OCI-LY7 (cell line): ENCODE data around the gene FNTB. TPM values are rescaled to one million over a fixed set of nuclear protein-coding genes. Genes with fewer than 3 reads are reported as not detected.

Experiments used
- BruUV-seq: library from RNA; stranded (reverse); fragments of 400-500 nt; replicated peaks from 2 replicates; lab custom pipeline; 2021; lab: Mats Ljungman, UMichigan
- CTCF ChIA-PET: fragments of 300-600 bp; sonication (Branson Sonifier 250); formaldehyde crosslinking; loops from one replicate; lab custom pipeline; 2022; ENCODE audit warnings: antibody characterized with exemption; ENCODE audit not compliant: unreplicated experiment; lab: Charles Lee
- POLR2A ChIA-PET: fragments of 300-600 bp; sonication (Branson Sonifier 250); formaldehyde crosslinking; loops from one replicate; lab custom pipeline; 2022; ENCODE audit warnings: antibody characterized with exemption; lab: Charles Lee
- DNase-seq: peaks from one replicate; pipeline ENCODE4 v3.0.0-alpha.2; 2015; ENCODE audit warnings: low spot score
- H2AFZ ChIP-seq: fragments of 200-600 bp; sonication (generic), shearing (Covaris generic); 2 replicates; pipeline ENCODE4 v1.6.1; 2014; ENCODE audit warnings: mild to moderate bottlenecking, antibody characterized with exemption, low read length, moderate library complexity
- H3K27ac ChIP-seq: fragments of 200-600 bp; sonication (generic); 2 replicates; pipeline ENCODE4 v1.5.1; 2014; ENCODE audit warnings: mixed run types, low read depth, mild to moderate bottlenecking, moderate library complexity, low read length, inconsistent platforms; ENCODE audit not compliant: poor library complexity, severe bottlenecking
- H3K36me3 ChIP-seq: fragments of 200-600 bp; sonication (generic); 2 replicates; pipeline ENCODE4 v1.6.1; 2014; ENCODE audit warnings: mild to moderate bottlenecking, antibody characterized with exemption, low read length, moderate library complexity, mixed read lengths; ENCODE audit not compliant: insufficient read depth
- H3K4me1 ChIP-seq: fragments of 200-600 bp; sonication (generic); 2 replicates; pipeline ENCODE4 v1.5.1; 2014; ENCODE audit warnings: mild to moderate bottlenecking, low read length; ENCODE audit not compliant: insufficient read depth, poor library complexity, severe bottlenecking
- H3K4me2 ChIP-seq: fragments of 200-600 bp; sonication (generic); 2 replicates; pipeline ENCODE4 v1.6.1; 2014; ENCODE audit warnings: mild to moderate bottlenecking, low read length
- H3K4me3 ChIP-seq: fragments of 200-600 bp; sonication (generic); 2 replicates; pipeline ENCODE4 v1.5.1; 2014; ENCODE audit warnings: mild to moderate bottlenecking, low read depth, low read length; ENCODE audit not compliant: poor library complexity, severe bottlenecking
- H3K79me2 ChIP-seq: fragments of 200-600 bp; sonication (generic); 2 replicates; pipeline ENCODE4 v1.6.1; 2016; ENCODE audit warnings: low read depth, mild to moderate bottlenecking, low read length, moderate library complexity, mixed read lengths; ENCODE audit not compliant: insufficient read depth
- H3K9me2 ChIP-seq: fragments of 200-600 bp; sonication (generic); 2 replicates; pipeline ENCODE4 v1.6.1; 2016; ENCODE audit warnings: mild to moderate bottlenecking, low read length, mixed read lengths; ENCODE audit not compliant: insufficient read depth
- H3K9me3 ChIP-seq: fragments of 200-600 bp; sonication (generic); 2 replicates; pipeline ENCODE4 v1.6.1; 2014; ENCODE audit warnings: mild to moderate bottlenecking, mixed run types, low read length, mixed read lengths
- H4K20me1 ChIP-seq: fragments of 200-600 bp; sonication (generic); 2 replicates; pipeline ENCODE4 v1.6.1; 2014; ENCODE audit warnings: mild to moderate bottlenecking, antibody characterized with exemption, low read length, moderate library complexity, mixed read lengths; ENCODE audit not compliant: insufficient read depth
- EZH2phosphoT487 ChIP-seq: fragments of 200-600 bp; sonication (generic); IDR thresholded peaks from 2 replicates; pipeline ENCODE4 v1.6.1; 2018; ENCODE audit warnings: low read depth, borderline replicate concordance, mild to moderate bottlenecking, mixed run types, antibody characterized with exemption, low read length, moderate library complexity, mixed read lengths
- intact Hi-C: fragments of 100-400 bp; cut with micrococcal nuclease; formaldehyde crosslinking; loops from one replicate; pipeline ENCODE4 v1.10.0; 2022; ENCODE audit not compliant: unreplicated experiment
- total RNA-seq, 2 experiments: library from RNA; depleted of rRNA in 1 of 2; stranded (reverse); fragments of >200 nt in 1 of 2; shearing (Covaris generic) in 1 of 2; gene quantifications; 2 replicates each; pipeline ENCODE4 v1.2.3, GENCODE V29; 2014 to 2022
- TF ChIP-seq, protein P1 (sequence below): fragments of 200-600 bp; sonication (generic); conservative IDR thresholded peaks from 2 replicates; pipeline ENCODE4 v1.5.1; 2014; ENCODE audit warnings: mild to moderate bottlenecking, antibody characterized with exemption, low read length, moderate library complexity, mixed read lengths

FNTB gene
- total RNA-seq, 2 experiments from 2014 or later = 9.2 to 18.0 TPM

DNA sequence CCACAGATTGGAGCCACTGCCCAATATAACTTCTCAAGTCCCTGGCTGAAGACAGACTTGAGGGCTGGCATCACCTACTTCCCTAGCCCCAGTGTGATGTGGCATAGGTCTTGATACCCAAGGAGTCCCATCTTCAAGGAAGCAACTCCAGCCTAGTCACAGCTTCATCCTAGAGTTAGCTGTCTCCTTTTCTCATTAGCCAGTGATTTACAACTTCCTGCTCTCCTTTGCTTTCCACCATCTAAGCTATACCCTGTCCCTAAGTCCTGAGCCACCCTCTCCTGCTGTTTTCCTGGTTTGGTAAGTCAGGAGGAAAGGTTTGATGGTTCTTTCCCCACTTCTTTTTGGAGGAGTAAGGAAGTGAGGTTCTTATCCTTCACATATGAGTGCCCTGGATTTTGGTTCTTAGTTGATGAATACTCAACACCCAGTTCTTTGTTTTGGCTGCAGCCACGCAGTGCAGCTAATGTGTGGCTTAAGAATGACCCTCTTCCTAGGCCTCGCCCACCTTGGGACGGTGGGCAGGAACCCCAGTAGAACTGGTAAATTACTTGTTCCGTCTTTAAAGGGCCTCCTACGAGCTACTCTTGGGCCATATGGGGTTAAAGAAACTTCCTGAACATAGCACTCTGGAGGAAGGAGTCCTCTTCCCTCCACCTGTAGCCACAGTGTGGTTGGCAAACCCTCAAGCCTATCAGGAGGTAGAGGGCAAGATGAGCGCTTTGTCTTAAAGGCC, 40.2 kb upstream of the FNTB start:
- Histone ChIP-seq H3K9me2 (no peaks in the 10 kb centered on the region), H3K9me3 (no peaks in the 10 kb centered on the region), H4K20me1 (no peaks in the 10 kb centered on the region), H3K4me3 (no peak overlapping the region), H2AFZ (no peak overlapping the region), H3K27ac (no peak overlapping the region), H3K4me2 (no peak overlapping the region), H3K36me3 (peaks cover 16% of the 10 kb centered on the region), H3K4me1 (no peaks in the 10 kb centered on the region), H3K79me2 (no peaks in the 10 kb centered on the region)
- ChIA-PET CTCF (interaction anchor here (1.2 kb wide), 1 partner anchor 24 kb away, joined by 4 read pairs; no protein-coding TSS in a partner anchor), POLR2A (interaction anchor here (0.6 to 1.3 kb wide), 2 partner anchors 10 to 261 kb away, joined by 3 read pairs; no protein-coding TSS in a partner anchor)
- no peak for TF ChIP-seq EZH2phosphoT487
- TF ChIP-seq, protein P1, sequence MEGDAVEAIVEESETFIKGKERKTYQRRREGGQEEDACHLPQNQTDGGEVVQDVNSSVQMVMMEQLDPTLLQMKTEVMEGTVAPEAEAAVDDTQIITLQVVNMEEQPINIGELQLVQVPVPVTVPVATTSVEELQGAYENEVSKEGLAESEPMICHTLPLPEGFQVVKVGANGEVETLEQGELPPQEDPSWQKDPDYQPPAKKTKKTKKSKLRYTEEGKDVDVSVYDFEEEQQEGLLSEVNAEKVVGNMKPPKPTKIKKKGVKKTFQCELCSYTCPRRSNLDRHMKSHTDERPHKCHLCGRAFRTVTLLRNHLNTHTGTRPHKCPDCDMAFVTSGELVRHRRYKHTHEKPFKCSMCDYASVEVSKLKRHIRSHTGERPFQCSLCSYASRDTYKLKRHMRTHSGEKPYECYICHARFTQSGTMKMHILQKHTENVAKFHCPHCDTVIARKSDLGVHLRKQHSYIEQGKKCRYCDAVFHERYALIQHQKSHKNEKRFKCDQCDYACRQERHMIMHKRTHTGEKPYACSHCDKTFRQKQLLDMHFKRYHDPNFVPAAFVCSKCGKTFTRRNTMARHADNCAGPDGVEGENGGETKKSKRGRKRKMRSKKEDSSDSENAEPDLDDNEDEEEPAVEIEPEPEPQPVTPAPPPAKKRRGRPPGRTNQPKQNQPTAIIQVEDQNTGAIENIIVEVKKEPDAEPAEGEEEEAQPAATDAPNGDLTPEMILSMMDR = no peak
- BruUV-seq = no TSS peak
- no peak for DNase-seq
- intact Hi-C loops = loop anchor here (10.0 kb wide), 1 partner anchor 982 kb away; no protein-coding TSS in a partner anchor

DNA sequence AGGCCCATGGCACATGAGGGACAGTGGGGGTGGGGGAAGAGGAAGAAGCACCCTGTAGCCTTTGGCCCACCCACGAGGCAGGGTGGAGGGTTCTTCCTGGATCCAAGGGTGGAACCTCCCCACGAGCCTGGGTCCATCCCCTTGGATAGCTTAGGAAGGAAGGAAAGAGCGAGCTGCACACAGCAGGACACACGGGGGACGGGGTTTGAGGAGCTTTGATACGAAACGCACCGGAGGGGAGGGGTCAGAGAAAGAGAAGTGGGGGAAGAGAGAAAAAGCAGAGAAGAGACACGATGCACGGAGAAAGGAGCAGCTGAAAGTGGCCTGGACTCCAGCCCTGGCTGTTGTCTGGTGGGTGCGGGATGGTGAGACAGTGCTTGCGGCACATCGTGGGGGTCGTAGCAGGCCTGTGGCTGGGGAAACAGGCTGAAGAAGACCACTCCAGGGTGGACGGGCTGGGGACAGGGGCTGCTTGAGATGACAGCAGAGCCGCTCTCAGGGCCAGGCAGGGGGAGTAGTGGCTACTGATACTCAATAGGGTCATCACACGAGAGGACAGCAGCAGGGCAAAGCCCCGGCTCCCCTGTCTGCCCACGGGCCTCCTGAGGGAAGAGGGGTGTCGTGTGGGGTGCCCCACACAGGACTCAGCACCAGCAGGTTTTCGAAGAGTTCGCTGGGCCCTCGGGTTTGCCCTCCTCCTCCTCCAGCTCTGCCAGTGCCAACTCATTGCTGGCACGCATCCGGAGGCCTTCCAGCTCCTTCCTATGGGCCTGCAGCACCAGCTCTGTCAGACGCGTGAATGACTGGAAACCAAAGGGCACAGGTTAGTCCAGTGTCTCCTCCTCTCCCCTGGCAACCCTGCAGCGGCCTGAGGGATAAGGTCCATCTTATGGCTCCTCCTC, 38.7 kb upstream of the FNTB start:
- no peak for DNase-seq
- TF ChIP-seq, protein P1 = no peak
- no peak for TF ChIP-seq EZH2phosphoT487
- H4K20me1 ChIP-seq = no peaks in the 10 kb centered on the region; the same call in 1 of the 2 replicates
- H3K79me2 ChIP-seq = no peaks in the 10 kb centered on the region
- H3K9me2 ChIP-seq = no peaks in the 10 kb centered on the region
- CTCF ChIA-PET = interaction anchor here (1.2 kb wide), 1 partner anchor 22 kb away, joined by 4 read pairs; no protein-coding TSS in a partner anchor
- BruUV-seq = no TSS peak
- H3K36me3 ChIP-seq = peaks cover 16% of the 10 kb centered on the region
- H3K4me3 ChIP-seq = no peak overlapping the region
- H3K4me2 ChIP-seq = no peak overlapping the region
- H3K27ac ChIP-seq = no peak overlapping the region
- no peaks in the 10 kb centered on the region for H3K4me1 ChIP-seq
- intact Hi-C loops = loop anchor here (10.0 kb wide), 1 partner anchor 983 kb away; no protein-coding TSS in a partner anchor
- H2AFZ ChIP-seq = no peak overlapping the region
- POLR2A ChIA-PET = no interaction called here
- no peaks in the 10 kb centered on the region for H3K9me3 ChIP-seq
